ENCODE results near the gene PDE4B. TPM values are rescaled to one million over a fixed set of nuclear protein-coding genes. Genes with fewer than 3 reads are reported as not detected.

PDE4B gene
- total RNA-seq, 1 donor from 2014 or later: 1.2 TPM

DNA sequence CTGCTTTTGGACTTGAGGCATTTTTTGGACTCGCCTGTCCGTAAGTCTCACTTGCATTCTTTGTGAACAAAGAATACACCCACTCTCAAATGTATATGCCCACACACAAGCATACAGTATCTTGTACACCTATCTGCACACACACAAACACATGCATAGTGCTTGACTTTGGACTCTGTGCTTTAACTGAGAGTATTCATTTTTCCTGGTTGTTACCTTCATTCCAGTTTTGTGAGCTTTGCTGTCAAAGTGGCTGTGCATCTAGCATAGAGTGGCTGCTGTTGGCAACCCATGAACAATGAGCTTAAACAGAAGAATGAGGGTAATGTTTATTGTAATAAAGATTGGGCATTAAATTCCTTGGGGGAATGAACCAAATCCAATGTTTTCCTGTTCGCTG, 199.0 kb downstream of the PDE4B start:
- peak overlapping the region; percentile 47 for H2AFZ ChIP-seq (replicated peaks)
- H3K9me3 ChIP-seq (ENCODE audit: low read depth): no peaks in the 10 kb centered on the region
- Mint-ChIP-seq H3K27me3 (ENCODE audit: insufficient read depth, low read depth) (no peaks in the 10 kb centered on the region), H3K4me1 (peaks cover 22% of the 10 kb centered on the region), H3K4me3 (peak overlapping the region; percentile 92), H3K9me3 (no peaks in the 10 kb centered on the region), H3K36me3 (no peaks in the 10 kb centered on the region), H3K27ac (peak overlapping the region; percentile 83)
- H3K27me3 ChIP-seq: peaks cover 6% of the 10 kb centered on the region
- TF ChIP-seq, protein P1, sequence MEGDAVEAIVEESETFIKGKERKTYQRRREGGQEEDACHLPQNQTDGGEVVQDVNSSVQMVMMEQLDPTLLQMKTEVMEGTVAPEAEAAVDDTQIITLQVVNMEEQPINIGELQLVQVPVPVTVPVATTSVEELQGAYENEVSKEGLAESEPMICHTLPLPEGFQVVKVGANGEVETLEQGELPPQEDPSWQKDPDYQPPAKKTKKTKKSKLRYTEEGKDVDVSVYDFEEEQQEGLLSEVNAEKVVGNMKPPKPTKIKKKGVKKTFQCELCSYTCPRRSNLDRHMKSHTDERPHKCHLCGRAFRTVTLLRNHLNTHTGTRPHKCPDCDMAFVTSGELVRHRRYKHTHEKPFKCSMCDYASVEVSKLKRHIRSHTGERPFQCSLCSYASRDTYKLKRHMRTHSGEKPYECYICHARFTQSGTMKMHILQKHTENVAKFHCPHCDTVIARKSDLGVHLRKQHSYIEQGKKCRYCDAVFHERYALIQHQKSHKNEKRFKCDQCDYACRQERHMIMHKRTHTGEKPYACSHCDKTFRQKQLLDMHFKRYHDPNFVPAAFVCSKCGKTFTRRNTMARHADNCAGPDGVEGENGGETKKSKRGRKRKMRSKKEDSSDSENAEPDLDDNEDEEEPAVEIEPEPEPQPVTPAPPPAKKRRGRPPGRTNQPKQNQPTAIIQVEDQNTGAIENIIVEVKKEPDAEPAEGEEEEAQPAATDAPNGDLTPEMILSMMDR (IDR thresholded peaks at IDR 0.05): no peak
- TF ChIP-seq EZH2phosphoT487 (IDR thresholded peaks at IDR 0.05) (no peak), EZH2 (IDR thresholded peaks at IDR 0.05) (no peak)
- no peak overlapping the region for H3K4me3 ChIP-seq
- no peaks in the 10 kb centered on the region for H3F3A ChIP-seq (ENCODE audit: low read depth)
- H3K79me2 ChIP-seq (ENCODE audit: low read depth): no peaks in the 10 kb centered on the region
- H3K4me2 ChIP-seq: no peak overlapping the region
- H3K4me1 ChIP-seq: no peaks in the 10 kb centered on the region
- no peak for DNase-seq (ENCODE audit: low spot score)
- no peaks in the 10 kb centered on the region for H4K20me1 ChIP-seq (ENCODE audit: low read depth)
- H3K27ac ChIP-seq: no peak overlapping the region
- no peak overlapping the region for H3K9ac ChIP-seq
- H3K36me3 ChIP-seq: no peaks in the 10 kb centered on the region

DNA sequence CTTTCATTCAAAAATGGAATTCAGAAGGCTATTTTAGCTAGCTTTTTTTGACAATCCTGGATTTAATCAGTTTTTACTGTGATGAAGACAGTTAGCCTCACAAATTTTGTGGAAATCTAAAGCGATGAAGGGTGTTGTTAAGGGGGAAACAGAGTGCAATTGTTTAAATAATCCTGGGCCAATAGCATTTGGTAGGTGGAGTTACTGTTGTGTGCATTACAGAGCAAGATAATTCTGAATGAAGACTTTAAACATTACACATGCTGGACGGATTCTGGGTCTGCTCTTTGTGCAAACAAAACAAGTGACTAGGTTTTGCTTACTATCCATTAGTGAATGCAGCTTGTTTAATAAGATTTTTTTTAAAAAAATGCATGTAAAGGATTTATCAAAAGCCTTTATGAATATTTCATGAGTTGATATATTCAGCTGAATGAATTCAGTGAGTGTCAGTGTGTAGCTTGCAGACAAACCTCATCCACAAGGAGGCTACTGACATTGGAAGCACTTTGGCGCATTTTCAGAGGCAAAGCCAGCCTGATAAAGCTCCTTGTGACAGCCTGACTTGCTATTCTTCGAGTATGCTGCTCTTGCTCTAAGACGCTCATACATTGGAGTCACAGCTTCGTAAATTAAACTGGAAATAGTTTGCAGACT, 199.6 kb downstream of the PDE4B start:
- Histone ChIP-seq H3K9ac (no peak overlapping the region), H3K27ac (no peak overlapping the region), H3K79me2 (ENCODE audit: low read depth) (no peaks in the 10 kb centered on the region), H3K27me3 (peaks cover 6% of the 10 kb centered on the region), H4K20me1 (ENCODE audit: low read depth) (no peaks in the 10 kb centered on the region), H3K4me2 (no peak overlapping the region), H2AFZ (replicated peaks) (peak overlapping the region; percentile 47), H3F3A (ENCODE audit: low read depth) (no peaks in the 10 kb centered on the region), H3K9me3 (ENCODE audit: low read depth) (no peaks in the 10 kb centered on the region), H3K4me1 (no peaks in the 10 kb centered on the region), H3K4me3 (no peak overlapping the region), H3K36me3 (no peaks in the 10 kb centered on the region)
- Mint-ChIP-seq H3K4me3 (peak overlapping the region; percentile 92), H3K27ac (peak overlapping the region; percentile 83), H3K9me3 (no peaks in the 10 kb centered on the region), H3K36me3 (no peaks in the 10 kb centered on the region), H3K27me3 (ENCODE audit: insufficient read depth, low read depth) (no peaks in the 10 kb centered on the region), H3K4me1 (peaks cover 22% of the 10 kb centered on the region)
- TF ChIP-seq EZH2phosphoT487 (IDR thresholded peaks at IDR 0.05) (no peak), EZH2 (IDR thresholded peaks at IDR 0.05) (no peak)
- TF ChIP-seq, protein P1 (IDR thresholded peaks at IDR 0.05): no peak
- DNase-seq (ENCODE audit: low spot score): peak; percentile 9

DNA sequence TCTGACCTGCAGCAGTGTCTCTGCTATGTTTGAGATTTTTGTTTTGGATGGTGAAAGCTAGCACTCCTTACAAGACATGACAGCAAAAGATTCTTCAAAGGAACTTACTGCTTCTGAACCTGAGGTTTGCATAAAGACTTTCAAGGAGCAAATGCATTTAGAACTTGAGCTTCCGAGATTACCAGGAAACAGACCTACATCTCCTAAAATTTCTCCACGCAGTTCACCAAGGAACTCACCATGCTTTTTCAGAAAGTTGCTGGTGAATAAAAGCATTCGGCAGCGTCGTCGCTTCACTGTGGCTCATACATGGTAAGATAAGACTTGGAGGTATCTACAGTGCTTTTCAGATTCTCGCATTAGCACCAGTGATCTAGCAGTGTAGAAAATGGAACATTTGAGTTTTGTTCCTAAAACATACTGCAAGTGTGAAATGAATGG, 200.2 kb downstream of the PDE4B start:
- no peaks in the 10 kb centered on the region for H3K27me3 Mint-ChIP-seq (ENCODE audit: insufficient read depth, low read depth)
- H3K27ac Mint-ChIP-seq: peak overlapping the region; percentile 21

More for the DNA sequence above, 200.2 kb downstream of the PDE4B start:
- no peaks in the 10 kb centered on the region for H3K79me2 ChIP-seq (ENCODE audit: low read depth)
- no peak overlapping the region for H3K4me3 ChIP-seq
- H3K4me2 ChIP-seq: no peak overlapping the region
- H3K4me3 Mint-ChIP-seq: peak overlapping the region; percentile 92
- H3K27ac ChIP-seq: no peak overlapping the region
- no peaks in the 10 kb centered on the region for H3K36me3 ChIP-seq
- no peaks in the 10 kb centered on the region for H3K9me3 ChIP-seq (ENCODE audit: low read depth)
- TF ChIP-seq EZH2phosphoT487 (IDR thresholded peaks at IDR 0.05): no peak
- TF ChIP-seq, protein P1 (IDR thresholded peaks at IDR 0.05): no peak
- no peak for TF ChIP-seq EZH2 (IDR thresholded peaks at IDR 0.05)
- H3K9me3 Mint-ChIP-seq: no peaks in the 10 kb centered on the region
- H2AFZ ChIP-seq (replicated peaks): no peak overlapping the region
- no peaks in the 10 kb centered on the region for H3F3A ChIP-seq (ENCODE audit: low read depth)
- peaks cover 22% of the 10 kb centered on the region for H3K4me1 Mint-ChIP-seq
- peaks cover 6% of the 10 kb centered on the region for H3K27me3 ChIP-seq
- H3K4me1 ChIP-seq: no peaks in the 10 kb centered on the region
- no peak overlapping the region for H3K9ac ChIP-seq
- DNase-seq (ENCODE audit: low spot score): no peak
- H3K36me3 Mint-ChIP-seq: no peaks in the 10 kb centered on the region
- H4K20me1 ChIP-seq (ENCODE audit: low read depth): no peaks in the 10 kb centered on the region
